K562 (cell line): ENCODE data around the gene GUCA2B. TPM values are rescaled to one million over a fixed set of nuclear protein-coding genes. Genes with fewer than 3 reads are reported as not detected.

Source experiments
- CBFB ChIP-seq: sonication (generic); formaldehyde crosslinking; IDR thresholded peaks from 2 replicates; pipeline ENCODE4 v1.4.0; 2020; ENCODE audit warnings: mild to moderate bottlenecking, missing genetic modification reagents
- DACH1 ChIP-seq: fragments of 450-650 bp; IDR thresholded peaks from 2 replicates; pipeline ENCODE4 v1.6.1; 2018; ENCODE audit not compliant: partially characterized antibody
- FOXA3 ChIP-seq, 2 experiments: fragments of 450-650 bp in 1 of 2; sonication (generic) in 1 of 2; formaldehyde crosslinking; IDR thresholded peaks in 1 of 2; conservative IDR thresholded peaks in 1 of 2; 2 replicates each; pipeline versions ENCODE4 v1.4.0 to v1.8.0; 2020 to 2022; ENCODE audit warnings: mild to moderate bottlenecking in 2 of 2, missing genetic modification reagents in 1 of 2
- GATA2 ChIP-seq: sonication (generic); formaldehyde crosslinking; IDR thresholded peaks from 2 replicates; pipeline ENCODE4 v1.4.0; 2020; ENCODE audit warnings: mild to moderate bottlenecking, missing genetic modification reagents
- HIVEP1 ChIP-seq: fragments of 250-450 bp; sonication (Bioruptor Pico); IDR thresholded peaks from 2 replicates; pipeline ENCODE4 v1.4.0; 2020; ENCODE audit warnings: mild to moderate bottlenecking
- NCOA1 ChIP-seq: fragments of 450-650 bp; IDR thresholded peaks from 2 replicates; pipeline ENCODE4 v1.6.1; 2016; ENCODE audit warnings: low read depth
- SMARCE1 ChIP-seq: fragments of 450-650 bp; IDR thresholded peaks from 2 replicates; pipeline ENCODE4 v1.7.1; 2016; ENCODE audit warnings: mild to moderate bottlenecking
- TAF15 ChIP-seq: fragments of 200-400 bp; formaldehyde crosslinking; IDR thresholded peaks from 2 replicates; pipeline ENCODE4 v1.6.1; 2017; ENCODE audit warnings: mild to moderate bottlenecking, low read depth, low read length, moderate library complexity
- ZNF263 ChIP-seq: sonication (generic); formaldehyde crosslinking; IDR thresholded peaks from 2 replicates; pipeline ENCODE4 v1.8.0; 2022; ENCODE audit warnings: mild to moderate bottlenecking, missing genetic modification reagents, borderline replicate concordance
- ZNF436 ChIP-seq: fragments of 250-450, 450-650 bp; sonication (Bioruptor Pico); formaldehyde crosslinking; IDR thresholded peaks from 2 replicates; pipeline ENCODE4 v1.7.0; 2020; ENCODE audit warnings: mild to moderate bottlenecking
- polyA plus RNA-seq, 8 experiments: library from polyadenylated mRNA; depleted of rRNA in 4 of 8; stranded (reverse) in 5 of 8; unstranded in 3 of 8; fragments of >200 nt; fragmentation: Nextera tagmentation in 2 of 8; fragmentation: Illumina TruSeq in 1 of 8; extraction: Ambion mirVana in 2 of 8; extraction: Trizol in 1 of 8; gene quantifications; 2 replicates each; pipeline versions ENCODE4 v1.2.1 to v1.2.3, GENCODE V29; 2011 to 2014; ENCODE audit warnings: inconsistent platforms in 1 of 8, missing spikeins in 1 of 8
- total RNA-seq, 7 experiments: library from RNA; depleted of rRNA in 6 of 7; stranded (reverse); fragments of >200 nt in 6 of 7; fragmentation: Illumina TruSeq in 2 of 7; extraction: Trizol in 2 of 7; gene quantifications; 2 replicates each; pipeline versions ENCODE4 v1.2.1 to v1.2.3, GENCODE V29; 2011 to 2021; ENCODE audit warnings: low replicate concordance in 1 of 7
- TF ChIP-seq, protein P1 (sequence below): sonication (generic); formaldehyde crosslinking; IDR thresholded peaks from 2 replicates; pipeline ENCODE4 v1.8.0; 2022; ENCODE audit warnings: mild to moderate bottlenecking, missing genetic modification reagents
- TF ChIP-seq, protein P2 (sequence below): fragments of 450-650 bp; conservative IDR thresholded peaks from 2 replicates; pipeline ENCODE4 v1.6.1; 2016; ENCODE audit warnings: missing genetic modification characterization, low read depth, mild to moderate bottlenecking, control low read depth, missing compliant biosample characterization
- TF ChIP-seq, protein P3 (sequence below): fragments of 450-650 bp; formaldehyde crosslinking; IDR thresholded peaks from 2 replicates; pipeline ENCODE4 v1.4.0; 2020; ENCODE audit warnings: mild to moderate bottlenecking, moderate library complexity
- TF ChIP-seq, protein P4 (sequence below), 3 experiments: IDR thresholded peaks in 2 of 3; conservative IDR thresholded peaks in 1 of 3; 2 replicates each; pipeline ENCODE4 v1.5.1; 2011 to 2012; ENCODE audit warnings: low read length in 3 of 3, mild to moderate bottlenecking in 3 of 3, control low read depth in 2 of 3, improper control_type of control experiment in 1 of 3, inconsistent platforms in 1 of 3, low read depth in 1 of 3, mixed read lengths in 1 of 3, moderate library complexity in 1 of 3; ENCODE audit not compliant: insufficient read depth in 2 of 3
- TF ChIP-seq, protein P5 (sequence below): IDR thresholded peaks from 2 replicates; pipeline ENCODE4 v1.6.1; 2011; ENCODE audit warnings: borderline replicate concordance, low read depth, mild to moderate bottlenecking, moderate library complexity, low read length; ENCODE audit not compliant: insufficient read depth, poor library complexity, severe bottlenecking
- TF ChIP-seq, protein P6 (sequence below), 2 experiments: IDR thresholded peaks; 2 replicates each; pipeline ENCODE4 v1.6.1; 2012; ENCODE audit warnings: improper control_type of control experiment in 2 of 2, low read depth in 2 of 2, low read length in 2 of 2, borderline replicate concordance in 1 of 2

The GUCA2B gene
- total and polyA plus RNA-seq, 9 of the 15 experiments (the other 6 are each of a cell fraction or from before 2014, with no cell fraction given) = not detected

DNA sequence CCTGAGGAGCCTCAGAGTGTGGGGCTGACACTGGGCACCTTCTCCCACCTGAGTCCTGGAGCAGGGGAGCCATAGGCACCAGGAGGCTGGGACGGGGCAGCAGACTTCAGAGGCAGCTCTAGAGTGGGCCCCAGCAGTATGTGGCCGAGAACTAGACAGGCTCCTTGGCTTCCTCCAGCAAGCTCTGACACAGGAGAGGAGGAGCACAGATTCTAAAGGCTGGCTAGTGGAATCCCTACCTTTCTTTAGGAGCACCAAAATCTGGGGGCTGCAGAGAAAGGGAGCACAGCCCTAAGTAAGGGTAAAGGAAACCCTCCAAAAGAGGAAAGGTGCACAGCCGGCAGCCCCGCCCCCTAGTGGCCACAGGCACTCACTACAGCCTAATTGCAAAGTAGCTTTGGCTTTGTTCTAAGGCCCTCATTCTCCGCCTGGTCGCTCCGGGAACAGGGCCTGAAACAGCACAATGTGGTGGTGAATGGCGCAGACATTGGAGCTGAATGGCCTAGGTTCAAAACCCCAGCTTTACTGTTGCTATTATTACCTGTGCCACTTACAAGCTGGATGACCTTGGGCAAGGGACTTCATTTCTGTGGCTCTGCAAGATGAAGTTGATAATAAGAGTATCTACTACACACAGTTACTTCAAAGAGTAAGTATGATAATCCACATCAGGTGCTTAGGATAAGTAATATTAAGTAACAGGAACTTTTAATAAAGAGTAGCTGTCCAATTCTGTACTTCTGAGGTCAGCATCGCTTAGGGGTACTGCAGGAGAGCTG is 20.1 kb downstream of the GUCA2B start (continued):
- TF ChIP-seq ZNF263 (CRISPR knock-in tag) (peak; percentile 68; the same call in 1 of the 2 replicates), DACH1 (no peak), TAF15 (no peak), SMARCE1 (no peak), ZNF436 (CRISPR knock-in tag) (no peak), FOXA3 (CRISPR knock-in tag; conservative IDR thresholded peaks at IDR 0.05 in 1 of 2, IDR thresholded peaks at IDR 0.05 in 1 of 2) (no peak), CBFB (CRISPR knock-in tag) (no peak), NCOA1 (no peak), HIVEP1 (CRISPR knock-in tag) (no peak), GATA2 (CRISPR knock-in tag) (no peak)
- TF ChIP-seq, protein P1, sequence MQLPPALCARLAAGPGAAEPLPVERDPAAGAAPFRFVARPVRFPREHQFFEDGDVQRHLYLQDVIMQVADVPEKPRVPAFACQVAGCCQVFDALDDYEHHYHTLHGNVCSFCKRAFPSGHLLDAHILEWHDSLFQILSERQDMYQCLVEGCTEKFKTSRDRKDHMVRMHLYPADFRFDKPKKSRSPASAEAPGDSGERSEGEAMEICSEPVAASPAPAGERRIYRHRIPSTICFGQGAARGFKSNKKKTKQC = no peak
- TF ChIP-seq, protein P2, sequence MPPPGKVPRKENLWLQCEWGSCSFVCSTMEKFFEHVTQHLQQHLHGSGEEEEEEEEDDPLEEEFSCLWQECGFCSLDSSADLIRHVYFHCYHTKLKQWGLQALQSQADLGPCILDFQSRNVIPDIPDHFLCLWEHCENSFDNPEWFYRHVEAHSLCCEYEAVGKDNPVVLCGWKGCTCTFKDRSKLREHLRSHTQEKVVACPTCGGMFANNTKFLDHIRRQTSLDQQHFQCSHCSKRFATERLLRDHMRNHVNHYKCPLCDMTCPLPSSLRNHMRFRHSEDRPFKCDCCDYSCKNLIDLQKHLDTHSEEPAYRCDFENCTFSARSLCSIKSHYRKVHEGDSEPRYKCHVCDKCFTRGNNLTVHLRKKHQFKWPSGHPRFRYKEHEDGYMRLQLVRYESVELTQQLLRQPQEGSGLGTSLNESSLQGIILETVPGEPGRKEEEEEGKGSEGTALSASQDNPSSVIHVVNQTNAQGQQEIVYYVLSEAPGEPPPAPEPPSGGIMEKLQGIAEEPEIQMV (tag) = no peak
- TF ChIP-seq, protein P3, sequence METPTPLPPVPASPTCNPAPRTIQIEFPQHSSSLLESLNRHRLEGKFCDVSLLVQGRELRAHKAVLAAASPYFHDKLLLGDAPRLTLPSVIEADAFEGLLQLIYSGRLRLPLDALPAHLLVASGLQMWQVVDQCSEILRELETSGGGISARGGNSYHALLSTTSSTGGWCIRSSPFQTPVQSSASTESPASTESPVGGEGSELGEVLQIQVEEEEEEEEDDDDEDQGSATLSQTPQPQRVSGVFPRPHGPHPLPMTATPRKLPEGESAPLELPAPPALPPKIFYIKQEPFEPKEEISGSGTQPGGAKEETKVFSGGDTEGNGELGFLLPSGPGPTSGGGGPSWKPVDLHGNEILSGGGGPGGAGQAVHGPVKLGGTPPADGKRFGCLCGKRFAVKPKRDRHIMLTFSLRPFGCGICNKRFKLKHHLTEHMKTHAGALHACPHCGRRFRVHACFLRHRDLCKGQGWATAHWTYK = no peak
- TF ChIP-seq, protein P4, sequence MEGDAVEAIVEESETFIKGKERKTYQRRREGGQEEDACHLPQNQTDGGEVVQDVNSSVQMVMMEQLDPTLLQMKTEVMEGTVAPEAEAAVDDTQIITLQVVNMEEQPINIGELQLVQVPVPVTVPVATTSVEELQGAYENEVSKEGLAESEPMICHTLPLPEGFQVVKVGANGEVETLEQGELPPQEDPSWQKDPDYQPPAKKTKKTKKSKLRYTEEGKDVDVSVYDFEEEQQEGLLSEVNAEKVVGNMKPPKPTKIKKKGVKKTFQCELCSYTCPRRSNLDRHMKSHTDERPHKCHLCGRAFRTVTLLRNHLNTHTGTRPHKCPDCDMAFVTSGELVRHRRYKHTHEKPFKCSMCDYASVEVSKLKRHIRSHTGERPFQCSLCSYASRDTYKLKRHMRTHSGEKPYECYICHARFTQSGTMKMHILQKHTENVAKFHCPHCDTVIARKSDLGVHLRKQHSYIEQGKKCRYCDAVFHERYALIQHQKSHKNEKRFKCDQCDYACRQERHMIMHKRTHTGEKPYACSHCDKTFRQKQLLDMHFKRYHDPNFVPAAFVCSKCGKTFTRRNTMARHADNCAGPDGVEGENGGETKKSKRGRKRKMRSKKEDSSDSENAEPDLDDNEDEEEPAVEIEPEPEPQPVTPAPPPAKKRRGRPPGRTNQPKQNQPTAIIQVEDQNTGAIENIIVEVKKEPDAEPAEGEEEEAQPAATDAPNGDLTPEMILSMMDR (IDR thresholded peaks at IDR 0.05 in 2 of 3, conservative IDR thresholded peaks at IDR 0.05 in 1 of 3; ENCODE audit: insufficient read depth in 2 of 3, low read depth in 1 of 3, low read length in 3 of 3) = peak; percentile 89 to 99 (median 96)
- TF ChIP-seq, protein P5, sequence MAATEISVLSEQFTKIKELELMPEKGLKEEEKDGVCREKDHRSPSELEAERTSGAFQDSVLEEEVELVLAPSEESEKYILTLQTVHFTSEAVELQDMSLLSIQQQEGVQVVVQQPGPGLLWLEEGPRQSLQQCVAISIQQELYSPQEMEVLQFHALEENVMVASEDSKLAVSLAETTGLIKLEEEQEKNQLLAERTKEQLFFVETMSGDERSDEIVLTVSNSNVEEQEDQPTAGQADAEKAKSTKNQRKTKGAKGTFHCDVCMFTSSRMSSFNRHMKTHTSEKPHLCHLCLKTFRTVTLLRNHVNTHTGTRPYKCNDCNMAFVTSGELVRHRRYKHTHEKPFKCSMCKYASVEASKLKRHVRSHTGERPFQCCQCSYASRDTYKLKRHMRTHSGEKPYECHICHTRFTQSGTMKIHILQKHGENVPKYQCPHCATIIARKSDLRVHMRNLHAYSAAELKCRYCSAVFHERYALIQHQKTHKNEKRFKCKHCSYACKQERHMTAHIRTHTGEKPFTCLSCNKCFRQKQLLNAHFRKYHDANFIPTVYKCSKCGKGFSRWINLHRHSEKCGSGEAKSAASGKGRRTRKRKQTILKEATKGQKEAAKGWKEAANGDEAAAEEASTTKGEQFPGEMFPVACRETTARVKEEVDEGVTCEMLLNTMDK = peak; percentile 11
- TF ChIP-seq, protein P6, sequence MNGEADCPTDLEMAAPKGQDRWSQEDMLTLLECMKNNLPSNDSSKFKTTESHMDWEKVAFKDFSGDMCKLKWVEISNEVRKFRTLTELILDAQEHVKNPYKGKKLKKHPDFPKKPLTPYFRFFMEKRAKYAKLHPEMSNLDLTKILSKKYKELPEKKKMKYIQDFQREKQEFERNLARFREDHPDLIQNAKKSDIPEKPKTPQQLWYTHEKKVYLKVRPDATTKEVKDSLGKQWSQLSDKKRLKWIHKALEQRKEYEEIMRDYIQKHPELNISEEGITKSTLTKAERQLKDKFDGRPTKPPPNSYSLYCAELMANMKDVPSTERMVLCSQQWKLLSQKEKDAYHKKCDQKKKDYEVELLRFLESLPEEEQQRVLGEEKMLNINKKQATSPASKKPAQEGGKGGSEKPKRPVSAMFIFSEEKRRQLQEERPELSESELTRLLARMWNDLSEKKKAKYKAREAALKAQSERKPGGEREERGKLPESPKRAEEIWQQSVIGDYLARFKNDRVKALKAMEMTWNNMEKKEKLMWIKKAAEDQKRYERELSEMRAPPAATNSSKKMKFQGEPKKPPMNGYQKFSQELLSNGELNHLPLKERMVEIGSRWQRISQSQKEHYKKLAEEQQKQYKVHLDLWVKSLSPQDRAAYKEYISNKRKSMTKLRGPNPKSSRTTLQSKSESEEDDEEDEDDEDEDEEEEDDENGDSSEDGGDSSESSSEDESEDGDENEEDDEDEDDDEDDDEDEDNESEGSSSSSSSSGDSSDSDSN (IDR thresholded peaks at IDR 0.05; ENCODE audit: borderline replicate concordance in 1 of 2, low read depth in 2 of 2, low read length in 2 of 2) = no peak
